GM20431 (cell line): ENCODE data around the gene ZBTB17.
"Not testable (repeated sequence)": the region's sequence is repeated elsewhere in the genome, so short reads cannot be mapped to it uniquely, and the experiment has no call there.

Source experiments
- in situ Hi-C: fragments of 300-500 bp; cut with MseI, MboI; formaldehyde crosslinking; loops from one replicate; pipeline ENCODE4 v1.15.0; 2020; ENCODE audit warnings: low sequenced_read_pairs; ENCODE audit not compliant: unreplicated experiment

The ZBTB17 gene

DNA sequence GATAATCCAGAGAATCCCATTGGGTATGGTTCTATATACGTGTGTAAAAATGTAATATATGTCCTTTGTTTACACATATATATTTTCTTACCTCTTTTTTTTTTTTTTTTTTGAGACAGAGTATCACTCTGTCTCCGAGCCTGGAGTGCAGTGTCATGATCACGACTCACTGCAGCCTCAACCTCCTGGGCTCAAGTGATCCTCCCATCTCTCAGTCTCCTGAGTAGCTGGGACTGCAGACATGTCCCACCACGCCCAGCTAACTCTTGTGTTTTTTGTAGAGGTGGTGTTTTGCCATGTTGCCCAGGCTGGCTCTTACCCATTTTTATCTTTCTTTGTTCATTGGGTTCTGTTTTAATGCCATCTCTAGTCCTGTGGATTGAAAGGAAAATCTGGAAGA, 59.5 kb downstream of the ZBTB17 start:
- in situ Hi-C loops = loop anchor here (10.0 kb wide), 1 partner anchor 92 kb away; no protein-coding TSS in a partner anchor

DNA sequence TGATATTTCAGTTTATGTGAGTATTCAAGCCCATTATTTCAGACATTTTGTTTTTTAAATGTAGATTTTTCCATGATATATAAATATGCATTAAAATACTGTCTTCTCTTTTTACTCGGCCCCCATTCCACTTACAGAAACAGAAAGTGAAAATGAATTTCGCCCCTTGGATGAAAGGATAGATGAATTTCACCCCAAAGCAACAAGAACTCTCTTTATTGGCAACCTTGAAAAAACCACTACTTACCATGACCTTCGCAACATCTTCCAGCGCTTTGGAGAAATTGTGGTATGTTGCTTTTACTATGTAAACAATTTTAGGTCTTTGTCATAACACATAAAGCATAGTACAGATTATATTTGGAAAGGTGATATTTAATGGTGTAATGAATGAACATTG, 59.9 kb downstream of the ZBTB17 start:
- in situ Hi-C loops = loop anchor here (10.0 kb wide), 1 partner anchor 91 kb away; no protein-coding TSS in a partner anchor

DNA sequence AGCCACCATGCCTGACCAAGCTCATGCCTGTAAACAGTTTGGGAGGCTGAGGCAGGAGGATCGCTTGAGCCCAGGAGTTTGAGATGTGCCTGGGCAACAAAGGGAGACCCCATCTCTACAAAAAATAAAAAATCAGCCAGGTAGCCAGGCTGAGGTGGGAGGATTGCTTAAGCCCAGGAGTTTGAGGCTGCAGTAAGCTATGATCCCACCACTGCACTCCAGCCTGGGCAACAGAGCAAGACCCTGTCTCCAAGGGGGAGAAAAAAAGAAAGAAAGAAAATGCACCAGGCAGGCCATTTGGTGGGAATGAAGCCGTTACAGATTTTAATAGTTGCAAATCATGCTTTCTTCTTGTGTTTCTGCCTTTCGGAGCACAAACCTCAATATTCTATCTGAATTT, 62.3 kb downstream of the ZBTB17 start:
- in situ Hi-C loops = loop anchor here (10.0 kb wide), 1 partner anchor 89 kb away; no protein-coding TSS in a partner anchor

- in situ Hi-C loops = loop anchor here (10.0 kb wide), 1 partner anchor 87 kb away; no protein-coding TSS in a partner anchor
Observed at GRCh38 chr1:15911927-15912326, 64.0 kb downstream of the ZBTB17 start.

DNA sequence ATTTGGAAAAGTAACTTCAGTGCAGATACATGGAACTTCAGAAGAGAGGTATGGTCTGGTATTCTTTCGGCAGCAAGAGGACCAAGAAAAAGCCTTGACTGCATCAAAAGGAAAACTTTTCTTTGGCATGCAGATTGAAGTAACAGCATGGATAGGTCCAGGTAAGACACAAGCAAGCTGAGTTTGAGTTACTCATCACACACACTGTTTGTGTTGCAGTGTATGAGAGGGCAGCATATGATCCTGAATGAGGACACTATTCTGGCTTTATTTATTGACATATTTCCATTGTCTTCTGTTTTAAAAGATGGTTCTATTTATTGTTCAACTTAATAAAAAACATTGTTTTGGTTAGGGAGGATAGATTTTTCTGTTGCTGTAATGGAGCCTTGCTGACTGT, 64.8 kb downstream of the ZBTB17 start:
- in situ Hi-C loops = loop anchor here (10.0 kb wide), 1 partner anchor 86 kb away; no protein-coding TSS in a partner anchor

GRCh38 chr1:15908597-15908996, 67.3 kb downstream of the ZBTB17 start:
- in situ Hi-C loops = no loop called here

- in situ Hi-C loops = no loop called here
Observed at GRCh38 chr1:15902882-15903281, 73.0 kb downstream of the ZBTB17 start.

GRCh38 chr1:15900662-15901279, 75.1 kb downstream of the ZBTB17 start:
- in situ Hi-C loops = no loop called here

DNA sequence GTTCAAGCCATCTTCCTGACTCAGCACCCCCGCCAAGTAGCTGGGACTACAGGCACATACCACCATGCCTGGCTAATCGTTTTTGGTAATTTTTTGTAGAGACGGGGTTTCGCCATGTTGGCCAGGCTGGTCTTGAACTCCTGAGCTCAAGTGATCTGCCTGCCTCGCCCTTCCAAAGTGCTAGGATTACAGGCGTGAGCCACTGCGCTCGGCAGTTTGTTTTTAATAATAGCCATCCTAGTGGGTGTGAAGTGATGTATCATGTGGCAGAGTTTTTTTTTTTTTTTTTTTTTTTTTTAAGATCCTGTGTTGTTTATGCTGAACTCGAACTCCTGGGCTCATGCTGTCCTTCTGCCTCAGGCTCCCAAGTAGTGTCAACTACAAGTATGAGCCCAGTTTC, 76.6 kb downstream of the ZBTB17 start:
- in situ Hi-C loops = no loop called here

DNA sequence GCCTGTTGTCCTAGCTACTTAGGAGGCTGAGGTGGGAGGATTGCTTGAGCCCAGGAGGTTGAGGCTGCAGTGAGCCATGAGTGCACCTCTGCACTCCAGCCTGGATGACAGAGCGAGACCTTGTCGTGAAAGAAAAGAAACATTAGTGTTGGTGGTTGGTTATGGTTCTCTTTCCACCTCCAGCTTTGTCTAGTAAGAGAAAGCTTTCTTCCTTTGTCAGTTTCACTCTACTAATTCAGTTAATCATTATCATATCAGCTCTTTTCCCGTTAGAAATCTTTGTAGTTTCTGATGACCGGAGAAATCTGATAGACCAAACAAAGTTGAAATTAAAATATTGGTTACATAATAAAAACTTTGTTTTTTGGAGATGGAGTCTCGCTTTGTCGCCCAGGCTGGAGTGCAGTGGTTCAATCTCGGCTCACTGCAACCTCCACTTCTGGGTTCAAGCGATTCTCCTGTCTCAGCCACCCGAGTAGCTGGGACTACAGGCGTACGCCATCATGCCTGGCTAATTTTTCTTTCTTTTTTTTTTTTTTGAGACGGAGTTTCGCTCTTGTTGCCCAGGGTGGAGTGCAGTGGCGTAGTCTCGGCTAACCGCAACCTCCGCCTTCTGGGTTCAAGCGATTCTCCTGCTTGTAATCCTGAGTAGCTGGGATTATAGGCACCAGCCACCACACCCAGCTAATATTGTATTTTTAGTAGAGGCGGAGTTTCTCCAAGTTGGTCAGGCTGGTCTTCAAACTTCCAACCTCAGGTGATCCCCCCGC, 78.9 kb downstream of the ZBTB17 start:
- in situ Hi-C loops = not testable (repeated sequence)

DNA sequence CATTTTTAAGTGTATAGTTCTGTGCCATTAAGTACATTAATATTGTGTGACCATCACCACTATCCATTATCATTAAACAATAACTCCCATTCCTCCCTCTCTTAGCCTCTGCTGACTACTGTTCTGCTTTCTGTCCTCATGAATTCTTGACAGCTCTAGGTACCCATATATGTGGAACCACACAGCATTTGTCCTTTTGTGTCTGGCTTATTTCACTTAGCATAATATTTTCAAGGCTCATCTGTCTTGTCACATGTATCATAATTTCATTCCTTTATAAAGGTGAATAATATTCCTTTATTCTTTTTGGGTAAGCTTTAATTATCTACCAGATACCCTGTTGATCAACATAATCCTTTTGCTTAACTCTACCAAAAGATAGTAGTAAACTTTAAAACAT, 80.7 kb downstream of the ZBTB17 start:
- in situ Hi-C loops = no loop called here

DNA sequence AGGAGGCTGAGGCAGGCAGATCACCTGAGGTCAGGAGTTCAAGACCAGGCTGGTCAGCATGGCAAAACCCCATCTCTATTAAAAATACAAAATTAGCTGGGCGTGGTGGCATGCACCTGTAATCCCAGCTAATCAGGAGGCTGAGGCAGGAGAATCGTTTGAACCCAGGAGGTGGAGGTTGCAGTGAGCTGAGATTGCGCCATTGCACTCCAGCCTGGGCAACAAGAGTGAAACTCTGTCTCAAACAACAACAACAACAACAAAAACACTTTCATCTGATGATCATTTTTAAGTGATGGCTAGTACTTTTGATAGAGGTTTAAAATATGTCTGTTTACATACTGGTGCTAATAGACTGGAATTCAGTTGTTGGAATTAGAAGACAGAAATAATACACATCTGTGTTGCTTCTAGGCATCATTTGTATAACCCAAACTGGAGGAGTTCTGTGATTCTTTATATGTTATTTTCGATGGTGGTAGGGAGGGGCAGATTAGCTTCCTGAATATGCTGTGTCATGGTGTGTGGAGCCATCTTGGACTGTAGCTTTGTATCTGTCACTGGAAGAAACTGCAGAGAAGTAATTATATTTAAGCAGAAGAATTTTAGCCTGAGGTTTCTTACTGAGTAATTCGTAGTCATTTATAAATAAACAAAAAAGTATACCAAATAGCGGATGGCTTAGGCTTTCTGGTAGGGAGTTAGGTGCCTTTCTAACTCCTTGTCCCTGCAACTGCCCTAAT, 82.9 kb downstream of the ZBTB17 start:
- in situ Hi-C loops = not testable (repeated sequence)
